ENCODE measurements around the gene CLDN22.

Gene CLDN22

DNA sequence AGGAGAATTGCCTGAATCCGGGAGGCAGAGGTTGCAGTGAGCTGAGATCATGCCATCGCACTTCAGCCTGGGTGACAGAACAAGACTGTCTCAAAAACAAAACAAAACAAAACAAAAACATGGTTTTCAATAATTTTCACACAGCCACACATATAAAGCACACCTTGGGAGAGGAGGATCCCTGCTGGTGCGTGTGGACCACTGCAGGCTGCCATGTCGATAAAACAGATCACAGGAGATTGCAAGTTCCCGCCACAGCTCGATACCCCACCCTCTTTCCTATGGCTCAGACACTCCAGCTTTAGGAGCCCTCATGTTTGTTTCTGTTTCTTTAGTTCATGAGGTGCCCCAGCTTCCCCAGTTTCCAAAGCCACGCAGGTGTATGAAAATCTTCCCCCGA is 33.5 kb upstream of the CLDN22 start (continued):
- TF ChIP-seq, protein P1, sequence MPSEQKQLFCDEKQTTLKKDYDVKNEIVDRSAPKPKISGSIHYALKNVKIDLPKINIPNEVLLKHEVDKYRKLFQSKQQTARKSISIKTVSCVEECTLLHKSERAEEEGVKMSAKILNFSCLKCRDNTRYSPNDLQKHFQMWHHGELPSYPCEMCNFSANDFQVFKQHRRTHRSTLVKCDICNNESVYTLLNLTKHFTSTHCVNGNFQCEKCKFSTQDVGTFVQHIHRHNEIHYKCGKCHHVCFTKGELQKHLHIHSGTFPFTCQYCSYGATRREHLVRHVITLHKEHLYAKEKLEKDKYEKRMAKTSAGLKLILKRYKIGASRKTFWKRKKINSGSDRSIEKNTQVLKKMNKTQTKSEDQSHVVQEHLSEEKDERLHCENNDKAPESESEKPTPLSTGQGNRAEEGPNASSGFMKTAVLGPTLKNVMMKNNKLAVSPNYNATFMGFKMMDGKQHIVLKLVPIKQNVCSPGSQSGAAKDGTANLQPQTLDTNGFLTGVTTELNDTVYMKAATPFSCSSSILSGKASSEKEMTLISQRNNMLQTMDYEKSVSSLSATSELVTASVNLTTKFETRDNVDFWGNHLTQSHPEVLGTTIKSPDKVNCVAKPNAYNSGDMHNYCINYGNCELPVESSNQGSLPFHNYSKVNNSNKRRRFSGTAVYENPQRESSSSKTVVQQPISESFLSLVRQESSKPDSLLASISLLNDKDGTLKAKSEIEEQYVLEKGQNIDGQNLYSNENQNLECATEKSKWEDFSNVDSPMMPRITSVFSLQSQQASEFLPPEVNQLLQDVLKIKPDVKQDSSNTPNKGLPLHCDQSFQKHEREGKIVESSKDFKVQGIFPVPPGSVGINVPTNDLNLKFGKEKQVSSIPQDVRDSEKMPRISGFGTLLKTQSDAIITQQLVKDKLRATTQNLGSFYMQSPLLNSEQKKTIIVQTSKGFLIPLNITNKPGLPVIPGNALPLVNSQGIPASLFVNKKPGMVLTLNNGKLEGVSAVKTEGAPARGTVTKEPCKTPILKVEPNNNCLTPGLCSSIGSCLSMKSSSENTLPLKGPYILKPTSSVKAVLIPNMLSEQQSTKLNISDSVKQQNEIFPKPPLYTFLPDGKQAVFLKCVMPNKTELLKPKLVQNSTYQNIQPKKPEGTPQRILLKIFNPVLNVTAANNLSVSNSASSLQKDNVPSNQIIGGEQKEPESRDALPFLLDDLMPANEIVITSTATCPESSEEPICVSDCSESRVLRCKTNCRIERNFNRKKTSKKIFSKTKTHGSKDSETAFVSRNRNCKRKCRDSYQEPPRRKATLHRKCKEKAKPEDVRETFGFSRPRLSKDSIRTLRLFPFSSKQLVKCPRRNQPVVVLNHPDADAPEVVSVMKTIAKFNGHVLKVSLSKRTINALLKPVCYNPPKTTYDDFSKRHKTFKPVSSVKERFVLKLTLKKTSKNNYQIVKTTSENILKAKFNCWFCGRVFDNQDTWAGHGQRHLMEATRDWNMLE (tag by site-specific recombination; conservative IDR thresholded peaks at IDR 0.05; ENCODE audit: low read depth), result no peak
- TF ChIP-seq GLI4 (tag by site-specific recombination; IDR thresholded peaks at IDR 0.05) (no peak), ZEB2 (tag by site-specific recombination; IDR thresholded peaks at IDR 0.05) (no peak), ZNF155 (tag by site-specific recombination; IDR thresholded peaks at IDR 0.05) (no peak)
- TF ChIP-seq, protein P2, sequence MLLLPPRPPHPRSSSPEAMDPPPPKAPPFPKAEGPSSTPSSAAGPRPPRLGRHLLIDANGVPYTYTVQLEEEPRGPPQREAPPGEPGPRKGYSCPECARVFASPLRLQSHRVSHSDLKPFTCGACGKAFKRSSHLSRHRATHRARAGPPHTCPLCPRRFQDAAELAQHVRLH (tag by site-specific recombination; IDR thresholded peaks at IDR 0.05), result no peak
- TF ChIP-seq, protein P3, sequence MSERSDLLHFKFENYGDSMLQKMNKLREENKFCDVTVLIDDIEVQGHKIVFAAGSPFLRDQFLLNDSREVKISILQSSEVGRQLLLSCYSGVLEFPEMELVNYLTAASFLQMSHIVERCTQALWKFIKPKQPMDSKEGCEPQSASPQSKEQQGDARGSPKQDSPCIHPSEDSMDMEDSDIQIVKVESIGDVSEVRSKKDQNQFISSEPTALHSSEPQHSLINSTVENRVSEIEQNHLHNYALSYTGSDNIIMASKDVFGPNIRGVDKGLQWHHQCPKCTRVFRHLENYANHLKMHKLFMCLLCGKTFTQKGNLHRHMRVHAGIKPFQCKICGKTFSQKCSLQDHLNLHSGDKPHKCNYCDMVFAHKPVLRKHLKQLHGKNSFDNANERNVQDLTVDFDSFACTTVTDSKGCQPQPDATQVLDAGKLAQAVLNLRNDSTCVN (tag by site-specific recombination; optimal IDR thresholded peaks at IDR 0.05), result no peak

DNA sequence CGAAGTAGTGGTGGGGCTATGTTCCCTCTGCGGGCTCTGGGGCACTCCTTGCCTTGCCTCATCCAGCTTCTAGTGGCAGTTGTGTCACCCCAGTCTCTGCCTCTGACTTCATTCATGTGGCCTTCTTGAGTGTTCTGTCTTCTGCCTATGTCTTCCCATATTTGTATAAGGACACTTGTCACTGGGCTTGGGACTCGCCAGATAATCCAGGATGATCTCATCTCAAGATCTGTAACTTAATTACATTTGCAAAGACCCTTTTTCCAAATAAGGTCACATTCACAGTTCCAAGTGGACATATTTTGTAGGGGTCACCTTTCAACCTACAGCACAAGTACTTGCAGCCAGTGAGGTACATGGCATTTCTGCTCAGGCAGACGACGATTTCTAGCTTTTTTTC is 32.5 kb upstream of the CLDN22 start:
- CTCF ChIA-PET, result interaction anchor here (0.6 kb wide), 1 partner anchor 337 kb away, joined by 4 read pairs; no protein-coding TSS in a partner anchor
- no peak overlapping the region for H3K4me3 ChIP-seq (ENCODE audit: low read depth, low read length)

DNA sequence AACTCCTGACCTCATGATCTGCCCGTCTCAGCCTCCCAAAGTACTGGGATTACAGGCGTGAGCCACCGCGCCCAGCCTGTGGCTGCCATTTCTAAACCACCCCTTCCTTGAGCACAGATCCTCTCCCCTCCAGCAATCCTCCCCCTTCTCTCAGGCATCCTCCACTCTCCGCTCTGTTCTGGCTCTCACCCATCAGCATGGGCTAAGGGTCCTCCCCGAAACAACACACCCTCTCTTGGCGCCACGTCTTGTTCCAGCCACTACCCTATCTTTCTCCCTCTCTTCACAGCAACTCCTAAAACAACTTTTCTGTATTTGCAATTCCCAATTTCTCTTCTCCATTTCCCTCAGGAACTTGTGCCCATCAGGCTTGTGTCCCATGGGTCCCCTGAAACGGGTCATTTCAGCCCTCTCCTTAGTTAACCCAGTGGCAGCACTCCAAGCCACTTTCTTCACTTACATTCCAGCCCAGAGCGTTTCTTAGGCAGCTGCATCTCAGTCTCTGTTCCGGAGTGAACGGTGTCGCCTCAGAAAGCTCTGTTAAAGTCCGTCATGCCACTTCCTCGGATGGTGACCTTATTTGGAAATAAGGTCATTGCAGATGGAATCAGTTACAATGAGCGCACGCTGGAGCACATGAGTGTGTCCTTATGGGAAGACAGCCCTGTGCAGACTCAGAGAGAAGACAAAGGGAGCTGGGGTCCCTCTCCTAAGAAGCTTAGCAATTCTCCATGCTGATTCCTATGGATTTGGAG is 30.4 kb upstream of the CLDN22 start:
- no peaks in the 10 kb centered on the region for H3K9me3 ChIP-seq (ENCODE audit: control insufficient read depth, insufficient read depth, low read depth, low read length)
- no peaks in the 10 kb centered on the region for H3K36me3 ChIP-seq (ENCODE audit: control insufficient read depth in 2 of 2, insufficient read depth in 1 of 2, low read length in 2 of 2)
- ChIA-PET CTCF (interaction anchor here (0.6 kb wide), 1 partner anchor 93 kb away, joined by 3 read pairs; no protein-coding TSS in a partner anchor), POLR2A (no interaction called here)
- H3K4me3 ChIP-seq (ENCODE audit: low read depth, low read length), result no peak overlapping the region
- TF ChIP-seq GLI2 (tag by site-specific recombination; IDR thresholded peaks at IDR 0.05; ENCODE audit: borderline replicate concordance, low read depth), result no peak
- no peak overlapping the region for H3K27ac ChIP-seq (ENCODE audit: extremely low read depth, low read depth, low read length)
- H3K4me1 ChIP-seq (ENCODE audit: control insufficient read depth, insufficient read depth, low read length), result 0 out of 2 replicates have a peak, but pooled peaks cover 4% of the 10 kb centered on the region

More for the DNA sequence above, 32.5 kb upstream of the CLDN22 start:
- POLR2A ChIA-PET, result interaction anchor here (0.7 kb wide), 1 partner anchor 92 kb away, joined by 4 read pairs; no protein-coding TSS in a partner anchor
- Histone ChIP-seq H3K36me3 (ENCODE audit: control insufficient read depth in 2 of 2, insufficient read depth in 1 of 2, low read length in 2 of 2) (no peaks in the 10 kb centered on the region), H3K27ac (ENCODE audit: extremely low read depth, low read depth, low read length) (no peak overlapping the region), H3K4me1 (ENCODE audit: control insufficient read depth, insufficient read depth, low read length) (0 out of 2 replicates have a peak, but pooled peaks cover 4% of the 10 kb centered on the region), H3K9me3 (ENCODE audit: control insufficient read depth, insufficient read depth, low read depth, low read length) (no peaks in the 10 kb centered on the region)
- TF ChIP-seq, protein P4, sequence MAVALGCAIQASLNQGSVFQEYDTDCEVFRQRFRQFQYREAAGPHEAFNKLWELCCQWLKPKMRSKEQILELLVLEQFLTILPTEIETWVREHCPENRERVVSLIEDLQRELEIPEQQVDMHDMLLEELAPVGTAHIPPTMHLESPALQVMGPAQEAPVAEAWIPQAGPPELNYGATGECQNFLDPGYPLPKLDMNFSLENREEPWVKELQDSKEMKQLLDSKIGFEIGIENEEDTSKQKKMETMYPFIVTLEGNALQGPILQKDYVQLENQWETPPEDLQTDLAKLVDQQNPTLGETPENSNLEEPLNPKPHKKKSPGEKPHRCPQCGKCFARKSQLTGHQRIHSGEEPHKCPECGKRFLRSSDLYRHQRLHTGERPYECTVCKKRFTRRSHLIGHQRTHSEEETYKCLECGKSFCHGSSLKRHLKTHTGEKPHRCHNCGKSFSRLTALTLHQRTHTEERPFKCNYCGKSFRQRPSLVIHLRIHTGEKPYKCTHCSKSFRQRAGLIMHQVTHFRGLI (tag by site-specific recombination; IDR thresholded peaks at IDR 0.05), result peak; percentile 69; the same call in 1 of the 2 replicates
- TF ChIP-seq HOXC10 (CRISPR knock-in tag; IDR thresholded peaks at IDR 0.05), result no peak
- peak; percentile 26; the same call in 1 of the 2 replicates for TF ChIP-seq ZNF335 (tag by site-specific recombination; conservative IDR thresholded peaks at IDR 0.05)
- no peak for TF ChIP-seq ZNF184 (tag by site-specific recombination; IDR thresholded peaks at IDR 0.05)
- TF ChIP-seq ZNF366 (tag by site-specific recombination; conservative IDR thresholded peaks at IDR 0.05), result 0 out of 2 replicates have a peak, but pooled peaks have one; percentile 14
- TF ChIP-seq ZNF629 (tag by site-specific recombination; IDR thresholded peaks at IDR 0.05), result peak; percentile 30; the same call in 1 of the 2 replicates
